Right renal cortex interstitium (tissue), 3 donors: ENCODE data around the gene OGFOD2. TPM values are rescaled to one million over a fixed set of nuclear protein-coding genes. Genes with fewer than 3 reads are reported as not detected.

Source experiments
- DNase-seq, 3 donors: peaks; one replicate each; pipeline ENCODE4 v3.0.0-alpha.2; 2013; ENCODE audit warnings: low read depth in 3 of 3, low spot score in 2 of 3
- polyA plus RNA-seq, 3 donors: library from polyadenylated mRNA; unstranded; fragments of 120-200 nt; gene quantifications; one replicate each; pipeline ENCODE4 v1.2.1, GENCODE V29; 2013; ENCODE audit not compliant: insufficient read length in 3 of 3

The OGFOD2 gene
- polyA plus RNA-seq, 3 donors, result 12.0 to 13.9 (median 13.4) TPM

DNA sequence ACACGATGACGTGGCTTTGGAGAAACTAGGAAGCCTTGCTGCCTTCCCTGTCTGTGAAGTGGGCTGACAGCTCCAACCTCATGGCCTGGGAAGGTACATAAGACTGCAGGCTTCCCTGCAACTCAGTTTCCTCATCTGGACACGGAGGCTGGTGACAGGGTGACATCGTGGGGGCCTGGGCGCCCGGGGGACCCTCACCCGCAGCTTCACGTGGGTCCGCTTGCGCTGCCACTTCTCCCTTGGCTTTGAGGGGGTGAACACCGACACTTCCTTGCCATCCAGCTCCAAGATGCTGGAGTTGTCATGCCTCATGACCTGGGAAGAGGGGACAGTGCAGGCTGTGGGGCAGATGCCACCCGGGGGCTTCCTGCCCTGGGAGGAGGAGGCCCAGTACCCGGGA is 13.0 kb downstream of the OGFOD2 start:
- no peak for DNase-seq

- no peak for DNase-seq
These were observed 13.7 kb downstream of the OGFOD2 start for GRCh38 chr12:122988612-122989212.

GRCh38 chr12:122989225-122989839 is 14.3 kb downstream of the OGFOD2 start:
- no peak for DNase-seq

GRCh38 chr12:122989874-122990419 is 14.9 kb downstream of the OGFOD2 start:
- no peak for DNase-seq

DNA sequence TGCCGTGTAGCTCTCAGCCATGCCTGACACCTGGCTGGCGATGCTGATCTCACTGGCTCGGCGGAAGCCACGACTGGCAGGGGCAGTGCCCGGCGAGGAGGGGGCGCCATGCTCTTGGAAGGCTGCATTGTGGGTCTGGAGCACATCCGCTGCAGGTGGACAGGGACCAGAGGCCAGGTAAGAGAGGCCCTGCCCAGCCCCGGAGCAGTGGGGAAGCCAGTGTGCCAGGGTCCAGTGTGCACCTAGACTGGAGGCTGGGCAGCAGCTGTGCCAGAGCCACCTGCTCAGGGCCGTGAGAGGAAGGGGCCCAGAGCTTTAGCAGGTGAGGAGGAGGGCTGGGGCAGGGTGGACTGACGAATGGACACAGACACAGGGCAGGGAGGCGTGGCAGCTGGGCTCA is 15.5 kb downstream of the OGFOD2 start:
- DNase-seq, result no peak

GRCh38 chr12:122990961-122991622 is 16.0 kb downstream of the OGFOD2 start:
- no peak for DNase-seq

GRCh38 chr12:122991623-122992275 is 16.7 kb downstream of the OGFOD2 start:
- no peak for DNase-seq

DNA sequence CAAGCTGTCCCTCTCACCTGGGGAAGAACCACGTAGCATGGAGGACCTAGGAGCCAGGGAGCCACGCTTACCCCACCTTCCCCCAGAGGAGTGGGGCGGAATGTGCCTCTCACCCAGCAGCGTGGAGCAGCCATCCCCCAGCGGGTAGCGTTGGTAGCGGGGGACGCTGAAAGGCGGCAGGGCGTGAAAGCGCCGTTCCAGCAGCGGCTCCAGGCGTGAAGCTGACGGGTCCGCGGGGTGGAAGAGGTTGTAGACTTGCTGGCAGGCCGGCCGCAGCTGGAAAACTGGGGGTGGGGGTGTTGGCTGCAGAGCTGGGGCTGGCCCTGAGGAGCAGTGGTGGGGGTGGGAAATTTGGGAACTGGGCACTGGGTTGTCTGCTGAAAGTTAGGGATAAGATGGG is 17.3 kb downstream of the OGFOD2 start:
- peak in 1 of 3 donors; percentile 19 for DNase-seq

- DNase-seq, result no peak
These were observed 19.2 kb downstream of the OGFOD2 start for GRCh38 chr12:122994140-122994675.

GRCh38 chr12:122994781-122995502 is 19.9 kb downstream of the OGFOD2 start:
- no peak for DNase-seq

DNA sequence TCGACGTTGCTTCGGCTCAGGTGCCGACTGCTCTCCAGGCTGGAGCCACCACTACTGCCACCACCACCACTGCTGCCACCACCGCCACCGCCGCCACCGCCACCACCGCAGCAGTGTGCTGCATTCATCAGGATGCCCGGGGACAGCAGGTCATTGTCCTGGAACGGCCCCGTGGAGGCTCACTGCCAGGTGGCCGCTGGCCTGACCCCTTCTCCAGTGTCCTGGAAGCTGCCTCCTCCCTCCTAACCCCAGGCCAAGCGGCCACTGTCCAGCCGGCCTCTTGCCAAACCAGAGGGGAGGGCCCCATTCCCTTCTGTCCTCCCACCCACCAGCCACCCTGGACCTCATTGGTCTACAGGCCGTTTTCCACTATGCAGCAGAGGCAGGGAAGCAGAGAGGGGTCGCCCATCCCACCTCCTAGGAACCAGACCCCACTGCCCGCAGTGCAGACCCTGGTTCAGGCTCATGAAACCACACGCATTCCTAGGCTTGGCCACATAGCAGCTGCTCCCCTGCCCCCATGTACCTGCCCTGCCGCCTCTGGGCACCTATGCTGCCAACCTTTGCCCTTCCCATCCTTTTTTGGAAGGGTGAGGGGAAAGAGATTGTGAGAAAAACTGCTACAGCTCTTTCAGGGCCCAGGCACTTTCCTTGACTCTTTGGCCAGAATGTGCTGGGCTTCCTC is 20.6 kb downstream of the OGFOD2 start:
- DNase-seq, result no peak

DNA sequence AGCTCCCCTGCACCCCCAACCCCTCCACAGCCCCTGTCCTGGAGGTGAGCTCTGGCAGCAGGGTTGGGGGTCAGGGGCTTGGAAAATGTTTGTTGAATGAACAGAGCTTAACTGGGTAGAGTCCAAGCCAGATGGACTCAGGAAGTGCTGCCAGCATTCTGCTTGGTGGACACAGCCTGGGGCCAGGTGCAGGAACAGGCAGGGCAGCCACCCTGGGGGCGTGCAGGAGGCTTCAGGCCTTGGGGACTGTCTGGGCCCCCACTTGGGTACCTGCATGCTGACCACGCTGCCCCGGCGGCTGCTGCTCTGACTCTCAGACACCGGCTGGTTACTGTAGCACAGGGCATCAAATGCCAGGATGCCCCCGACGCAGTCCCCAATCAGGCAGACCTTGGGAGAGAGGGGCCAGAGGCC is 21.2 kb downstream of the OGFOD2 start:
- DNase-seq, result no peak

GRCh38 chr12:122996621-122997342 is 21.7 kb downstream of the OGFOD2 start:
- DNase-seq, result no peak

DNA sequence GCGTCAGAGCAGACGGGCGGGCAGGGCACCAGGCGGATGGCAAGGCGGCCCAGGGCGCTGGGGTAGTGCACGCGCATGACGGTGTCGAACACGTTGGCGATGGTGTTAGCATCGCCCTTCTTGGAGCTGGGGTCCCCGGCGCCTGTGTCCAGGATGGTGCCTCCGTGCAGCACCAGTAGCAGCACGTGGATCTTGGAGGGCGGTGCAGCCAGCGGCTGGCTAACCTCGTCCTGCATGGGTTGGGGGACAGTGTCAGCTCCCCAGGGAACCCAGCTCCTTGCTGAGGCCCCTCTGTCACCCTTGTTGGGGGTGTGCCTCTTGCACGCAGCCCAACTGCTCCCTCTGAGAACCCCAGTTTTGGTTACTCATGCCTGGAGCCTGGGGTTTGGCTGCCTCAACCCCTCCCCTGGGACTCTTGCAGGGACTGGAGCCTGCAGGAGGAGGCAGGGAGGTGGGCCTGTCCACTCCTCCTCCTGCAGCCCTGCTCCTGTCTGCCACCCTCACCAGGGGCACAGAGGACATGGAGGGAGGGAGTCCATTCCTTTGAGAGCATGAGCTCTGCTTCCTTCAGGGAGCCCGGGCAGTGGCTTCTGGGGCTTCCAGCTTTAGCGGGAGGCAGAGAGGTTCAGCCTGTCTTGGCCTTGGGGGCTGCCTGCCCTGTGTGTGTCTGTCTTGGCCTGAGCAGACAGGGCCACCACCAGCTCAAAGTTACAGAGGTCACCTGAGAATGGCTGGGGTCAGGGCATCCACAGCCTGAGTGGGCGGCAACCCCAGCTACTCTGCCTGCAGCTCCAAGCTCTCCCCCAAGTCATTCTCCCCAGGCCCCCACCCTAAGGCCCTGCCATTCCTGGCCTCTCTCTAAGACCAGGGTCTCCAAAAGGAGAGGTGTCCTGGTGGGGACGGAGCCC is 22.6 kb downstream of the OGFOD2 start:
- DNase-seq, result no peak

- no peak for DNase-seq
These were observed 23.3 kb downstream of the OGFOD2 start for GRCh38 chr12:122998316-122998715.

- no peak for DNase-seq
These were observed 24.3 kb downstream of the OGFOD2 start for GRCh38 chr12:122999196-122999946.

DNA sequence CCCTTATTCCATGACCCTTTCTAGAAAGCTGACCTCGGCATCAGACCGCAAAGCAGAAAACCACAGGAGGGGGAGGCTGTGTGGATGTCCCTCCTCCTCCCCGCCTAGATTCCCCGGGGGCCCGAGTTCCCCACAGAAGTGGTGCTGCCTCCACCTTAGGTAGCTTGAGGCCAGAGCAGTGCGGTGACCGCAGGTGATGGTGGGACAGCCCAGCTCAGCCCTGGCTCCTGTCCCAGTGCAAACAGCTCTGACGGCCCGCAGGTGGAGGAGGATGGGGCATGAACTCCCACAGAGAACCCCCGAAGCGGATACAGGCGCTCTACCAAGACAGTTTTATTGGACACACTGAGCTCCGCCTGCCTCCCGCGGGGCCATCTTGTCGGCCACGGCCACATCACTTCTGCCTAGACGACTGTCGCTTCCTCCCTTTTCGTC is 25.0 kb downstream of the OGFOD2 start:
- no peak for DNase-seq
